Gastrocnemius medialis (tissue), 4 donors: ENCODE data around the gene KCNIP4. TPM values are rescaled to one million over a fixed set of nuclear protein-coding genes. Genes with fewer than 3 reads are reported as not detected.

ENCODE experiments used
- ATAC-seq, 2 donors: fragments of 150-250 bp; one replicate each; pipeline ENCODE4 v1.9.1; 2016
- DNase-seq, 2 donors: peaks; one replicate each; pipeline ENCODE4 v3.0.0-alpha.2; 2019
- H3K27ac ChIP-seq, 4 donors: fragments of 200-600 bp; sonication (generic); 1 replicate in 1 of 4; 2 replicates in 3 of 4; pipeline ENCODE4 v1.5.1; 2016 to 2018; ENCODE audit warnings: mild to moderate bottlenecking in 2 of 4, moderate library complexity in 1 of 4
- H3K27me3 ChIP-seq, 3 donors: fragments of 200-600 bp; sonication (generic) in 2 of 3; 1 replicate in 1 of 3; 2 replicates in 2 of 3; pipeline versions ENCODE4 v1.5.1 to v1.6.0; 2016 to 2019; ENCODE audit warnings: mild to moderate bottlenecking in 1 of 3, moderate library complexity in 1 of 3
- H3K36me3 ChIP-seq, 2 donors: fragments of 200-600 bp; sonication (generic) in 1 of 2; one replicate each; pipeline ENCODE4 v1.5.1; 2017 to 2018
- H3K4me1 ChIP-seq, 2 donors: fragments of 200-600 bp; sonication (generic) in 1 of 2; one replicate each; pipeline ENCODE4 v1.5.1; 2016 to 2017; ENCODE audit warnings: mild to moderate bottlenecking in 2 of 2
- H3K4me3 ChIP-seq, 4 donors: fragments of 200-600 bp; sonication (generic) in 3 of 4; 1 replicate in 1 of 4; 2 replicates in 3 of 4; pipeline ENCODE4 v1.5.1; 2016 to 2019; ENCODE audit warnings: mild to moderate bottlenecking in 2 of 4
- H3K9me3 ChIP-seq, 3 donors: fragments of 200-600 bp; sonication (generic) in 2 of 3; 1 replicate in 1 of 3; 2 replicates in 2 of 3; pipeline ENCODE4 v1.5.1; 2016 to 2019
- POLR2A ChIP-seq, 2 donors: fragments of 450-650 bp; IDR thresholded peaks; one replicate each; pipeline ENCODE4 v1.6.1; 2017; ENCODE audit warnings: antibody characterized with exemption in 2 of 2, mild to moderate bottlenecking in 2 of 2, moderate library complexity in 2 of 2
- in situ Hi-C, 4 donors: fragments of 200-750 bp; cut with MboI; loops; one replicate each; pipeline versions ENCODE4 v1.15.0 to v1.8.0; 2017; ENCODE audit warnings: low sequenced_read_pairs in 4 of 4
- intact Hi-C: fragments of 100-400 bp; cut with DNase I; formaldehyde crosslinking; loops from one replicate; pipeline ENCODE4 v1.15.1; 2023; ENCODE audit warnings: low total_unique reads
- total RNA-seq, 4 donors: library from RNA; depleted of rRNA; stranded (reverse); fragments of >200 nt; gene quantifications; one replicate each; pipeline versions ENCODE4 v1.1.0 to v1.2.3, GENCODE V29; 2016
- TF ChIP-seq, protein P1 (sequence below), 5 experiments: fragments of 450-650 bp in 3 of 5; fragments of 200-600 bp in 2 of 5; sonication (generic) in 2 of 5; IDR thresholded peaks in 4 of 5; conservative IDR thresholded peaks in 1 of 5; 1 replicate in 4 of 5; 2 replicates in 1 of 5; pipeline ENCODE4 v1.5.1; 2016 to 2019; ENCODE audit warnings: antibody characterized with exemption in 5 of 5, mild to moderate bottlenecking in 3 of 5, moderate library complexity in 3 of 5

KCNIP4 gene
- total RNA-seq, 4 donors from 2014 or later = not detected

DNA sequence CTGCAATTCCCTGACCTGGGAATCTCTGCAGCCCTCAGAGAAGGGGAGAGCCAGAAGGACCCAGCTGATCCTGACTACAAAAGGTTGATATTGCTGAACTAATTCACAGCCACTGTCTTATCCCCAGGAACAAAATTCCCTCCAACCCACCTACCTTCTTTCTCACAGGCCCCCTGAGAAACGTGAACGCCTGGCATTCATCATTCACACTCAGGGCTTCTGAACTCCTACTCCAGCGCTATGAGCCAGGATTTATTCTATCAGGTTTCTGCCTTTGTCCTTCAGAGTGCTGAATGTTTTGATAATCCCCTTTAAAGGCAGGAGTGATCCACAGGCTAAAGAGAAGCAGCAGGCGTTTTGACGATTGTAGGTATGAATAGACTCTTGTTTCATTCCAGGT lies 76.5 kb downstream of the KCNIP4 start:
- no peaks in the 10 kb centered on the region for H3K27me3 ChIP-seq
- TF ChIP-seq, protein P1, sequence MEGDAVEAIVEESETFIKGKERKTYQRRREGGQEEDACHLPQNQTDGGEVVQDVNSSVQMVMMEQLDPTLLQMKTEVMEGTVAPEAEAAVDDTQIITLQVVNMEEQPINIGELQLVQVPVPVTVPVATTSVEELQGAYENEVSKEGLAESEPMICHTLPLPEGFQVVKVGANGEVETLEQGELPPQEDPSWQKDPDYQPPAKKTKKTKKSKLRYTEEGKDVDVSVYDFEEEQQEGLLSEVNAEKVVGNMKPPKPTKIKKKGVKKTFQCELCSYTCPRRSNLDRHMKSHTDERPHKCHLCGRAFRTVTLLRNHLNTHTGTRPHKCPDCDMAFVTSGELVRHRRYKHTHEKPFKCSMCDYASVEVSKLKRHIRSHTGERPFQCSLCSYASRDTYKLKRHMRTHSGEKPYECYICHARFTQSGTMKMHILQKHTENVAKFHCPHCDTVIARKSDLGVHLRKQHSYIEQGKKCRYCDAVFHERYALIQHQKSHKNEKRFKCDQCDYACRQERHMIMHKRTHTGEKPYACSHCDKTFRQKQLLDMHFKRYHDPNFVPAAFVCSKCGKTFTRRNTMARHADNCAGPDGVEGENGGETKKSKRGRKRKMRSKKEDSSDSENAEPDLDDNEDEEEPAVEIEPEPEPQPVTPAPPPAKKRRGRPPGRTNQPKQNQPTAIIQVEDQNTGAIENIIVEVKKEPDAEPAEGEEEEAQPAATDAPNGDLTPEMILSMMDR (IDR thresholded peaks at IDR 0.05 in 4 of 5, conservative IDR thresholded peaks at IDR 0.05 in 1 of 5) = no peak
- no peak for TF ChIP-seq POLR2A (IDR thresholded peaks at IDR 0.05)
- H3K4me3 ChIP-seq = no peak overlapping the region
- DNase-seq (no peak), ATAC-seq (no peak)
- H3K9me3 ChIP-seq = no peaks in the 10 kb centered on the region
- intact Hi-C loops = no loop called here
- in situ Hi-C loops = no loop called here
- no peak overlapping the region for H3K27ac ChIP-seq
- H3K4me1 ChIP-seq = no peaks in the 10 kb centered on the region
- no peaks in the 10 kb centered on the region for H3K36me3 ChIP-seq

DNA sequence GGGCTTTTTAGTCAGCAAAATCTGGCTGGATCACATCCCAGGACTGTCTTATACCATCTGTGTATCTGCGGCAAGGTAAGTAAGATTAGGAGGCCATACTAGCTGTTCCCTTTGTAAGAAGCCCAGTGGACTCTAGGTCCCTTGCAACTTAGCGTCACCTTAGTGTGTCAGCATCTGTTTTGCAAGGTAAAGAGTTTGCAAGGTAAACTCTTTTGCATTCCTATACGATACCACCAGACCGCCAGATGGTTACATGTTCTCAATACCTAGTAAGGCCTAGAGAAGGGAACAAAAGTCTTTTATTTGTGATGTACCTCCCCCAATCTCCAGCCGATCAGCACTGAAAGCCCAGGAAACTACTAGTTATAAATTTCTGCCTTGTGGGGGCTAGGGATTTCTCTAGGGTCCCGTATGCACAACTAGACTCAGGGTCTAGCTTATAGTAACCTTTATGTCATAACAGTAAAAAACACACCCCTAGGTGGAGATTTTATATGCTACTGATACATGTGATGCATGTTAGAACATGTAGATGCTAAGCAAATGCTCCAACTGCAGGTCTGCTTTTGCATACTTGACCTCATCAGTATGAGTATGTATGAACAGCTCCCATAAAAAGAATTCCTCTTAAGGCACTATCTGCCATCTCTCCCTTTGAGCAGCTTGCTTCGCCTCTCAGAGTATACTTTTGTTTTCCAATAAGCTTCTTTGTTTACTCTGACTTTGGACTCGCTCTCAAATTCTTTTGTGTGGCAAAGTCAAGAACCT lies 78.4 kb downstream of the KCNIP4 start:
- TF ChIP-seq, protein P1 (IDR thresholded peaks at IDR 0.05 in 4 of 5, conservative IDR thresholded peaks at IDR 0.05 in 1 of 5) = no peak
- no peak for TF ChIP-seq POLR2A (IDR thresholded peaks at IDR 0.05)
- no peak overlapping the region for H3K27ac ChIP-seq
- intact Hi-C loops (no loop called here), in situ Hi-C loops (no loop called here)
- ATAC-seq (no peak), DNase-seq (no peak)
- no peak overlapping the region for H3K4me3 ChIP-seq
- H3K27me3 ChIP-seq = no peaks in the 10 kb centered on the region
- H3K9me3 ChIP-seq = no peaks in the 10 kb centered on the region
- no peaks in the 10 kb centered on the region for H3K36me3 ChIP-seq
- H3K4me1 ChIP-seq = no peaks in the 10 kb centered on the region

DNA sequence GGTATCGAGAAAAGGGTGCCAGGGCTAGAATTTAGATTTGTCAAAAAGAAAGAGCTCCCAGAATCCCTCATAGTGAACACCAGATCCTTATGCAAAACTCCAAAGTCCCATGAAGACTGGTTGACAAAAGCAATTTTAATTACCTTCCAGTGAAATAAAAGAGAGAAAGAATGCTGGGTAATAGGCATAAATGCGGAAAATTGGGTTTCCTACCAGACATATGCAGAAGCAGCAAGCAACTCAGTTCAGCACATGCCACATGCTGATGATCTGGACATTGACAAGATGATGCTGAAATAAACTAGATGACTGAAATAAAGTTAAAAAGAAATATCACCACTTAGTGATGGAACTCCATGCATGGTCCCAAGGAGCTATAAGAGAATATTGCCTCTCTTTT lies 83.9 kb downstream of the KCNIP4 start:
- H3K9me3 ChIP-seq = no peaks in the 10 kb centered on the region
- no peaks in the 10 kb centered on the region for H3K36me3 ChIP-seq
- ATAC-seq (no peak), DNase-seq (no peak)
- intact Hi-C loops = no loop called here
- H3K27ac ChIP-seq = no peak overlapping the region
- no peaks in the 10 kb centered on the region for H3K4me1 ChIP-seq
- TF ChIP-seq POLR2A (IDR thresholded peaks at IDR 0.05) = no peak
- TF ChIP-seq, protein P1 (IDR thresholded peaks at IDR 0.05 in 4 of 5, conservative IDR thresholded peaks at IDR 0.05 in 1 of 5) = no peak
- in situ Hi-C loops = no loop called here
- no peaks in the 10 kb centered on the region for H3K27me3 ChIP-seq
- no peak overlapping the region for H3K4me3 ChIP-seq

DNA sequence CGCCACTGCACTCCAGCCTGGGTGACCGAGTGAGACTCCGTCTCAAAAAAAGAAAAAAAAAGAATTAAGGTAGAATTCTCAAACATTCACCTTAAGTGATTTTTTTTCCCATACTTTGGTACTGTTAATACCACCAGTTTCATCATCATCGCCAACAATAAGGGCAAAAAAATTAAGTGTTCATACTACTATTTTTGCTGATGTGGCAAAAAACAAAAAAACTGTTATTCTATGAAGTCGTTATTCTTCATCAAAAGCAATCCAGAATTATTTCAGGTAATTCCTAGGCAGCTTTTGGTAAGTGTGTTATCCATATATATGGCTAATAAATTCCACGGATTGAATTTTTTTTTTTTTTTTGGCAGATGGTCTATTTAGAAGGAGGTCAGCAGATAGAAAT lies 85.7 kb downstream of the KCNIP4 start:
- no peaks in the 10 kb centered on the region for H3K27me3 ChIP-seq
- intact Hi-C loops = no loop called here
- H3K4me1 ChIP-seq = no peaks in the 10 kb centered on the region
- no peak overlapping the region for H3K27ac ChIP-seq
- ATAC-seq (no peak), DNase-seq (no peak)
- H3K4me3 ChIP-seq = no peak overlapping the region
- TF ChIP-seq, protein P1 (IDR thresholded peaks at IDR 0.05 in 4 of 5, conservative IDR thresholded peaks at IDR 0.05 in 1 of 5) = no peak
- TF ChIP-seq POLR2A (IDR thresholded peaks at IDR 0.05) = no peak
- H3K36me3 ChIP-seq = no peaks in the 10 kb centered on the region
- in situ Hi-C loops = no loop called here
- no peaks in the 10 kb centered on the region for H3K9me3 ChIP-seq

DNA sequence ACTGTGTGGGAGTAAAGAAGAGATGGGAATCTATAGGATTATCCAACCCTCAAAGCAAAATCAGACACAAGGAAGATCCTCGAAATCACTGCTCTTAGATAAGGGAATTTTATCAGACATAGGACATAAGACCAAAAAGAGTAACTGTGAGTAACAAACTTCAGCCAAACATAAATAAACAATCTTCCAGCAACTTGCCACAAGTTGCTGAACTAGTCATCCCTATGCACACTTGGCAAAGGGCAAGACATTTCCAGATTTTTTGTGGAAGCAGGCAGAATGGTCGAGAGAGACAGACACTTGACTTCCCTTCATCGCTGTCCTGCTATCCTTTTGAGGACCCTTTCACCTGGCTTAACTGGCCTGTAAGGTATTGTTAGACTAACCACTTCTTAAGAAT lies 89.6 kb downstream of the KCNIP4 start:
- Histone ChIP-seq H3K27me3 (no peaks in the 10 kb centered on the region), H3K4me3 (no peak overlapping the region), H3K27ac (no peak overlapping the region), H3K36me3 (no peaks in the 10 kb centered on the region), H3K4me1 (no peaks in the 10 kb centered on the region), H3K9me3 (no peaks in the 10 kb centered on the region)
- in situ Hi-C loops (no loop called here), intact Hi-C loops (no loop called here)
- TF ChIP-seq POLR2A (IDR thresholded peaks at IDR 0.05) = no peak
- TF ChIP-seq, protein P1 (IDR thresholded peaks at IDR 0.05 in 4 of 5, conservative IDR thresholded peaks at IDR 0.05 in 1 of 5) = no peak
- no peak for ATAC-seq
- DNase-seq = no peak
